BLaER1 treated with 17β-estradiol and CSF1 and Interleukin-3, amounts not matched to agents 10 nM and 100 nM (cell line): ENCODE results near the gene TMEM163.
"Not testable (repeated sequence)": the region's sequence is repeated elsewhere in the genome, so short reads cannot be mapped to it uniquely, and the experiment has no call there.

Experiments
- H3K27ac ChIP-seq, 11 experiments: shearing (Covaris generic); formaldehyde crosslinking; 2 replicates each; pipeline ENCODE4 v1.8.1; 2022
- H3K27me3 ChIP-seq, 11 experiments: shearing (Covaris generic); formaldehyde crosslinking; 2 replicates each; pipeline ENCODE4 v1.8.1; 2022
- H3K36me3 ChIP-seq, 11 experiments: shearing (Covaris generic); formaldehyde crosslinking; 2 replicates each; pipeline ENCODE4 v1.8.1; 2022
- H3K4me1 ChIP-seq, 10 experiments: shearing (Covaris generic); formaldehyde crosslinking; 2 replicates each; pipeline ENCODE4 v1.8.1; 2022
- H3K4me2 ChIP-seq, 11 experiments: shearing (Covaris generic); formaldehyde crosslinking; 2 replicates each; pipeline ENCODE4 v1.8.1; 2022
- H3K4me3 ChIP-seq, 10 experiments: shearing (Covaris generic); formaldehyde crosslinking; 2 replicates each; pipeline ENCODE4 v1.8.1; 2022
- H3K9ac ChIP-seq, 11 experiments: shearing (Covaris generic); formaldehyde crosslinking; 2 replicates each; pipeline ENCODE4 v1.8.1; 2022
- H3K9me3 ChIP-seq, 11 experiments: shearing (Covaris generic); formaldehyde crosslinking; replicated peaks in 1 of 11; 2 replicates each; pipeline ENCODE4 v1.8.1; 2022
- H4K20me1 ChIP-seq, 11 experiments: shearing (Covaris generic); formaldehyde crosslinking; 2 replicates each; pipeline ENCODE4 v1.8.1; 2022
- Cebpa-rat ChIP-seq, 11 experiments: shearing (Covaris generic); IDR thresholded peaks; 2 replicates each; pipeline ENCODE4 v1.8.1; 2022

The TMEM163 gene

GRCh38 chr2:134718817-134719814 is at the start of gene TMEM163:
Gene TMEM163 (minus strand): TSS chr2:134719000.
- Histone ChIP-seq H3K9ac (peak within 1 kb of the TSS in 10 of 11 experiments; percentile 4 to 77 (median 54); a peak in 16 of 22 replicates), H4K20me1 (peaks cover 0 to 33% (median 20%) of the 10 kb centered on the region in 11 experiments; a peak in 15 of 22 replicates), H3K4me3 (peak within 1 kb of the TSS; percentile 55 to 73 (median 64)), H3K4me1 (peaks cover 8 to 21% (median 14%) of the 10 kb centered on the region in 10 experiments; a peak in 17 of 20 replicates), H3K4me2 (peak within 1 kb of the TSS; percentile 96 to 99 (median 98)), H3K27ac (peak within 1 kb of the TSS in 3 of 11 experiments; percentile 3 to 42 (median 31); a peak in 2 of 22 replicates), H3K36me3 (no peaks in the 10 kb centered on the region), H3K27me3 (peaks cover 72 to 88% (median 83%) of the 10 kb centered on the region in 11 experiments), H3K9me3 (0 out of 22 replicates have a peak, but pooled peaks cover 0 to 5% (median 0%) of the 10 kb centered on the region in 11 experiments)
- no peak for TF ChIP-seq Cebpa-rat (IDR thresholded peaks at IDR 0.05)

GRCh38 chr2:134766583-134766982 is 47.8 kb upstream of the TMEM163 start:
- H3K9me3 ChIP-seq: no peaks in the 10 kb centered on the region
- no peaks in the 10 kb centered on the region for H4K20me1 ChIP-seq
- H3K4me1 ChIP-seq: peaks cover 0 to 8% (median 0%) of the 10 kb centered on the region in 10 experiments; a peak in 3 of 20 replicates
- H3K36me3 ChIP-seq: no peaks in the 10 kb centered on the region
- H3K27ac ChIP-seq: no peak overlapping the region
- no peaks in the 10 kb centered on the region for H3K27me3 ChIP-seq
- H3K4me2 ChIP-seq: no peak overlapping the region
- TF ChIP-seq Cebpa-rat (IDR thresholded peaks at IDR 0.05): no peak
- no peak overlapping the region for H3K9ac ChIP-seq
- no peak overlapping the region for H3K4me3 ChIP-seq

GRCh38 chr2:134765987-134766386 is 47.2 kb upstream of the TMEM163 start:
- Histone ChIP-seq H3K4me3 (no peak overlapping the region), H3K9ac (no peak overlapping the region), H3K9me3 (no peaks in the 10 kb centered on the region), H3K4me2 (no peak overlapping the region), H3K27ac (no peak overlapping the region), H4K20me1 (no peaks in the 10 kb centered on the region), H3K36me3 (no peaks in the 10 kb centered on the region), H3K27me3 (no peaks in the 10 kb centered on the region), H3K4me1 (peaks cover 0 to 8% (median 0%) of the 10 kb centered on the region in 10 experiments; a peak in 3 of 20 replicates)
- no peak for TF ChIP-seq Cebpa-rat (IDR thresholded peaks at IDR 0.05)

- Histone ChIP-seq H3K9ac (no peak overlapping the region), H3K27ac (no peak overlapping the region), H3K4me3 (no peak overlapping the region), H3K4me2 (no peak overlapping the region), H4K20me1 (no peaks in the 10 kb centered on the region), H3K9me3 (no peaks in the 10 kb centered on the region), H3K36me3 (no peaks in the 10 kb centered on the region), H3K27me3 (no peaks in the 10 kb centered on the region), H3K4me1 (peaks cover 0 to 9% (median 0%) of the 10 kb centered on the region in 10 experiments; a peak in 6 of 20 replicates)
- TF ChIP-seq Cebpa-rat (IDR thresholded peaks at IDR 0.05): no peak
Measured at GRCh38 chr2:134764164-134764563, 45.4 kb upstream of the TMEM163 start.

- no peaks in the 10 kb centered on the region for H3K9me3 ChIP-seq
- peaks cover 0 to 18% (median 6%) of the 10 kb centered on the region in 10 experiments; a peak in 11 of 20 replicates for H3K4me1 ChIP-seq
- TF ChIP-seq Cebpa-rat (IDR thresholded peaks at IDR 0.05): no peak
- H3K27me3 ChIP-seq: no peaks in the 10 kb centered on the region
- no peaks in the 10 kb centered on the region for H3K36me3 ChIP-seq
- H3K9ac ChIP-seq: no peak overlapping the region
- H3K27ac ChIP-seq: peak overlapping the region in 2 of 11 experiments; percentile 18 to 42; a peak in 5 of 22 replicates
- no peak overlapping the region for H3K4me3 ChIP-seq
- H3K4me2 ChIP-seq: peak overlapping the region in 3 of 11 experiments; percentile 28 to 34 (median 31); a peak in 3 of 22 replicates
- H4K20me1 ChIP-seq: no peaks in the 10 kb centered on the region
Measured at GRCh38 chr2:134763164-134763710, 44.4 kb upstream of the TMEM163 start.

GRCh38 chr2:134762508-134762907 is 43.7 kb upstream of the TMEM163 start:
- Histone ChIP-seq H3K4me2 (no peak overlapping the region), H4K20me1 (no peaks in the 10 kb centered on the region), H3K4me3 (no peak overlapping the region), H3K9ac (no peak overlapping the region), H3K27ac (no peak overlapping the region; a peak in 1 of 22 replicates), H3K9me3 (0 out of 22 replicates have a peak, but pooled peaks cover 0 to 3% (median 0%) of the 10 kb centered on the region in 11 experiments), H3K4me1 (peaks cover 0 to 25% (median 10%) of the 10 kb centered on the region in 10 experiments; a peak in 11 of 20 replicates), H3K27me3 (no peaks in the 10 kb centered on the region), H3K36me3 (no peaks in the 10 kb centered on the region)
- no peak for TF ChIP-seq Cebpa-rat (IDR thresholded peaks at IDR 0.05)

GRCh38 chr2:134760385-134760784 is 41.6 kb upstream of the TMEM163 start:
- H3K4me3 ChIP-seq: no peak overlapping the region
- H3K9me3 ChIP-seq: peaks cover 0 to 7% (median 0%) of the 10 kb centered on the region in 11 experiments; a peak in 2 of 22 replicates
- no peaks in the 10 kb centered on the region for H3K36me3 ChIP-seq
- no peak for TF ChIP-seq Cebpa-rat (IDR thresholded peaks at IDR 0.05)
- H3K27me3 ChIP-seq: no peaks in the 10 kb centered on the region
- no peak overlapping the region; a peak in 1 of 22 replicates for H3K4me2 ChIP-seq
- no peak overlapping the region for H3K9ac ChIP-seq
- no peaks in the 10 kb centered on the region for H4K20me1 ChIP-seq
- H3K27ac ChIP-seq: no peak overlapping the region; a peak in 1 of 22 replicates
- peaks cover 0 to 31% (median 10%) of the 10 kb centered on the region in 10 experiments; a peak in 11 of 20 replicates for H3K4me1 ChIP-seq

GRCh38 chr2:134758633-134759032 is 39.8 kb upstream of the TMEM163 start:
- H3K4me1 ChIP-seq: peaks cover 0 to 34% (median 10%) of the 10 kb centered on the region in 10 experiments; a peak in 11 of 20 replicates
- H3K27me3 ChIP-seq: no peaks in the 10 kb centered on the region
- no peaks in the 10 kb centered on the region for H4K20me1 ChIP-seq
- peak overlapping the region in 4 of 11 experiments; percentile 59 to 76 (median 66); a peak in 7 of 22 replicates for H3K27ac ChIP-seq
- no peaks in the 10 kb centered on the region for H3K36me3 ChIP-seq
- H3K4me3 ChIP-seq: no peak overlapping the region
- no peak for TF ChIP-seq Cebpa-rat (IDR thresholded peaks at IDR 0.05)
- H3K9ac ChIP-seq: peak overlapping the region in 1 of 11 experiments; percentile 56; a peak in 1 of 22 replicates
- H3K9me3 ChIP-seq: peaks cover 0 to 13% (median 0%) of the 10 kb centered on the region in 11 experiments; a peak in 4 of 22 replicates
- peak overlapping the region in 8 of 11 experiments; percentile 7 to 90 (median 40); a peak in 9 of 22 replicates for H3K4me2 ChIP-seq

GRCh38 chr2:134751981-134752380 is 33.2 kb upstream of the TMEM163 start:
- H3K4me1 ChIP-seq: peaks cover 0 to 12% (median 0%) of the 10 kb centered on the region in 10 experiments; a peak in 2 of 20 replicates
- H3K36me3 ChIP-seq, H3K4me3 ChIP-seq, H3K4me2 ChIP-seq, H3K27ac ChIP-seq, H3K9ac ChIP-seq, H3K27me3 ChIP-seq, H4K20me1 ChIP-seq: not testable (repeated sequence)
- peaks cover 0 to 16% (median 8%) of the 10 kb centered on the region in 11 experiments; a peak in 10 of 22 replicates for H3K9me3 ChIP-seq
